Inflammatory macrophage (primary cell): Measurements from ENCODE around the gene LIPC.

Experiments used
- DNase-seq, 2 donors: peaks; one replicate each; pipeline ENCODE4 v3.0.0-alpha.2; 2020 to 2022

Gene LIPC

DNA sequence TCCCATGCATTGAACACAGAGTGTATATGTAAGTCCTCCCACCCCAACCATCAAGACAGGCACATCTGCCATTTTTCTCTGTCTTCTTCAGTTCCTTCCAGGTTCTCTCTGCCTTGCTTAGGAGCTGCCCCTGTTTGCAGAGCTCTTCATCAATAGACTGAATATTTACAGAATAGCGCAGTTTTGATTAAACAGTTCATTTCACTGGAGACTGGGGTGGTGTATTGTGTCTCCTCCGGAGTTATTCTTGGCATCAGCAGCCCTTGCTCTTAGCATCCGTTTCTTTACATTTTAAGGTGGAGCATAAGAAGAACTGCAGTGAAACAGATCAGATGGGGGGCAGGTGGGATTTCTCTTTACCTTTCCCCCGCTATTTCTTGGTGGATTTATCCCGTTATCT lies 87.7 kb downstream of the LIPC start:
- no peak for DNase-seq

DNA sequence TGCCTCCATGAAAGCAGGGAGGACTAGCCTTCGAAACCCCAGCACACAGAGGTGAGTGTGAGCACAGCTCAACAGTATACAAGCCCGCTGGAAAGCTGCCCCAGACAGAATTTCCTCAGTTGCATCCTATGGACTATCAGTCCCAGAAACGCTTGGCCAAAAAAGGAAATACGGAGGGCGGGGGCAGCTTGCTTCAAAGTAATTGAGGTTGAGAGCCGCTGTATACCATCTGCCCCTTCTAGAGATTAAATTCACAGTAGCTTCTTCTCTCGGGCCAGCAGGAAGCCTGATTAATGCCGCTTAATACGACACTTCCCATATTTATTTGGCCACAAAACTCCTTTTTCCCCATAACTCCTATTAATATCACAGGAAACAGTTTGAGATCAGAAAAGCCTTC lies 88.7 kb downstream of the LIPC start:
- DNase-seq: peak; percentile 40 to 44

DNA sequence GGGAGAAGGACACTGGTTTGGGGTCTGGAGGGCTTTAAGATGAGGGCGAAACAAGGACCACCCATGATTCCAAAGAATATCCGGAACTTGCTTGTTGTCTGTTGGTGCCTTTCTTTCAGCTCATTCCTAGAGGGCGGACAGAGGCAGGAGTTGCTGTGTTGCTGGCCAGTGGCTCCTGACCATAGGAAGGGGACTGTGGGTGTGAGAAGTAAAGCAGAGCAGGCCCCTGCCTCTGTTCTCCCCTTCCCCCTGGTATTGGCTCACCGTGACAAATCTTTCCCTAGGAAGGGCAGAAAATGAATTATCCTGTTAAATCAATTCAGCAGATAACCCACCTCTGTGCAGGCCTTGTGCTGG lies 89.1 kb downstream of the LIPC start:
- no peak for DNase-seq

DNA sequence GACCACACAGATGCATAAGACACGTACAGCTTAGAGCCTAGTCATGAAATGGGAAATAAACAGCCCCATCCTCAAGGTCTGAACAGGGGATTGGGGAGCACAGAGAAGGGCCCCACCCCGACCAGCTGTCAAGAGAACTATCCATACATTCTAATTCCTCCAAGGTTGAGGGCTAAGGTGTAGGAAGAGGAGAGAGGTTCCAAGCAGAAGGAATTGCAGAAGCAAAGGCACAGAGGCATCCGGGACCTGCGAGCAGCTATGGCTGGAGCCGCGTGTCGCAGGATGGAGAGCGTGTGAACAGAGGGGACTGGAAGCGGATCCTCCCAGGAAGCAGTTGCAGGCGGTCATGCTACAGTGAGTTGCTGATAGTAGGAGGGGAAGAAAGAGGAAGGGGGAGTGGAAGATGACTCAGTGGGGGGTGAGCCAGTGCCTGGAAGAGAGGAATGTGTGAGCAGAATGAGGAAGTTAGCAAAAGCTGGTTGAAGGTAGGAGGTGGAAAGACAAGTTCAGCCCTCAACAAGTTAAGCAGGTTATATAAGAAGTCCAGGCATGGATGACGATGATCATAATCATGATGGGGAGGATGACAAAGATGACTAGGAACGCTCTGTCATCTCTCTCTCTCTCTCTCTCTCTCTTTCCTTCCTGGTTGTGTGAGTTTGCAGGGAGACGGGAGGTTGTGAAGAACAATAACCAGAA lies 89.7 kb downstream of the LIPC start:
- DNase-seq: peak; percentile 93 to 94

DNA sequence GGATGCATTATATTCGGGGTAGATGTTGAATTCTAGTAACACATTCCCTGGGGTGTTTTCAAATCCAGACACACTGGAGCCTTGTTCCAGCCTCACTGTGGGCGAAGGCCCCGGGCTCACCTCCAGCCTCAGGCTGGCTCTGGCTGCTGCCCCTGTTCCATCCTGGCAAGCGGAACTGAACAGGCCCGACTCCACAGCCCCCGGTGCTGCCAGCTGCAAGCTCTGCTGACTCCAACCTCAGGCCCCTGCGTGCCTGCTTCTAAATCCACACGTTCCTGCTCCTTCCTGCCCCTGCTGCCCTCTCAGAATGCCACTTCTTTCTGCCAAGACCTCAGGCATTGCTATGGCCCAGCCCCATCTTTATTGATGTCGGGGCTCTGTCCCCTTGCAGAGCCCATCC lies 90.6 kb downstream of the LIPC start:
- DNase-seq: no peak

DNA sequence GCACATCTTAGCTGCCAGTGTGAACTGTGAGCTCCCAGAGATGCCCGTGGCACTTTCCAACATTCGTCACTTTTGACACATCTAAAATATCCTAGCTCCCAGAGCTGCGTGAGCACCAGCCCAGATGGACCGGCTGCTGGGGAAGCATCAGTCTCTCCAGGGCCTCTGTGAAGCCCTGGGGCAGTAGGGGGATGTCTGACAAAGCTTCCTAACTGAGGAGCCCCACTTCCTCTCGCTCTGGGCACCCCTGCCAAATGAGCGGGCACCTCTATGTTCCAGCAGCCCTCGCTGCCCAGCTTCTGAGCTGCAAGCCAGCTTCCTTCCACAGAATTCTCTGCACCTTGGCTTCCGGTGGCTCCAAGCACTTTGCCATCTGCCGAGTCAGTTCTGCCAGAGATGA lies 91.1 kb downstream of the LIPC start:
- no peak for DNase-seq

DNA sequence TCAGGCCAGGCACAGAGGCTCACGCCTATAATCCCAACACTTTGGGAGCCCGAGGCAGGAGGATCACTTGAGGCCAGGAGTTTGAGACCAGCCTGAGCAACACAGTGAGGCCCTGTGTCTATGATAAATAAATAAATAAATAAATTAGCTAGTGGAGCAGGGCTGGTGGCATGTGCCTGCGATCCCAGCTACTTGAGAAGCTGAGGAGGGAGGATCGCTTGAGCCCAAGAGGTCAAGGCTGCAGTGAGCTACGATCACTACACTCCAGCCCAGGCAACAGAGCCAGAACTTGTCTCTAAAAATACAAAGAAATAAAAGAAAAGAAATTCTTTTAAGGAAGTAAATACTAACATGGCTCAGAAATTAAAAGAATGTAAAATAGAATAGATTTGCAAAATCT lies 91.8 kb downstream of the LIPC start:
- no peak for DNase-seq

DNA sequence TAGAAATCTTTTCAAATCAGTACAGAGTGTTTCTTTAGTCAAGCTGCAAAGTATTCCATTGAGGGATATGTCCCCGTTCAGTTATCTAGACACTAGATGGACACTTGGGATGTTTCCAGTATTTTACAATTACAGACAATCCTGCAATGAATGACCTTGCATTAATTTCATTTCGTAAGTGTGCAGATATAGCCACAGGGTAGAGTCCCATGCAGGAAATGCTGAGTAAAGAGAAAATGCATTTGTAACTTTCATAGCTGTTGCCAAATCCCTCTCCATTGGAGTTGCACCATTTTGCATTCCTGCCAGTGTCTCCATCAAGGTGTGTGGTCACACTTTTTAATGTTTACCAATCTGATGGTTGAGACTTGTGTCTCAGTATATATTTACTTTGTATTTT lies 92.5 kb downstream of the LIPC start:
- DNase-seq: peak; percentile 70 to 92

DNA sequence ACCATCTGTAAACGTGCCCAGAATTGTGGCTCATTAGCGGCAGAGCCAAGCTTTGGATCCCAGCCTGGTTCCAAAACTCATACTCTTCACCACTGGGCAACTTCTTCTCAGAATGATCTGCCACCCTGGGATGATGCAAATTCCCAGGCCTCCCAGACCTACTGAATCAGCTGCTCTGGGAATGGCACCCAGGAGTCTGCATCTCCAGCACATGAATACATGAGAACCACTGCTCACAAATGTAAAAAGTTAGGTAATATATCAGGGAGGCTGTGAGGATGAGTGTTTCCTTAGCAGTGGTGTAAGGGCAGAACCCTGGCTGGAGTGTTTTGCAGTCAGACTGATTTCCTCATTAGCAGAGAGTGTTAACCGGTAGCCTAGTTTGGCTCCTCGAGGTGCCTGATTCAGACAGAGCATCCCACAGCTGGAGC lies 94.2 kb downstream of the LIPC start:
- peak; percentile 91 to 92 for DNase-seq

DNA sequence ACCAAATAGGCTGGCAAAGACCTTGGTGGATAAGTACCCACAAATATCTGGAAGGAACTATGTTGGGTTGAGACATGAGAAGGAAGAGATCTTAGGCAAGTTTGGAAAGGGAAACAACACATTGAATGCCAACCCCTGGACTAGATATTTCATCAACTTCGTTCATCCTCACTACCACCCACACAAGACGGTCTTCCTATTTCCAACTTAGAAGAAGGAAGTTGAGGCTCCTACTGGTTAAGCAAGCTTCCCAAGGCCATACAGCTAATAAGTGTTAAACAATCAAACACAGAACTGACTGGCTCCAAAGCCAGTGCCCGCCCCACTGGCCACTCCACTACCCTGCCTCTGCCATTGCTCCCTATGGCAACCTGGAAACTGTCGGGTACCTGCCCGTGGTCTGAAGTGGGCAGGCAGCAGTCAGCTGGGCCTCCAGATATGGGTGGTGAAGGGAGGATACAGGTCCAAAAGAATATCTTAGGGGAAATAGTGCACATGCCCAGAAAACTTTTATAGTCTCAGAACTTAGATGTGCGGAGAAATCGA lies 94.9 kb downstream of the LIPC start:
- DNase-seq: peak; percentile 96 to 99

DNA sequence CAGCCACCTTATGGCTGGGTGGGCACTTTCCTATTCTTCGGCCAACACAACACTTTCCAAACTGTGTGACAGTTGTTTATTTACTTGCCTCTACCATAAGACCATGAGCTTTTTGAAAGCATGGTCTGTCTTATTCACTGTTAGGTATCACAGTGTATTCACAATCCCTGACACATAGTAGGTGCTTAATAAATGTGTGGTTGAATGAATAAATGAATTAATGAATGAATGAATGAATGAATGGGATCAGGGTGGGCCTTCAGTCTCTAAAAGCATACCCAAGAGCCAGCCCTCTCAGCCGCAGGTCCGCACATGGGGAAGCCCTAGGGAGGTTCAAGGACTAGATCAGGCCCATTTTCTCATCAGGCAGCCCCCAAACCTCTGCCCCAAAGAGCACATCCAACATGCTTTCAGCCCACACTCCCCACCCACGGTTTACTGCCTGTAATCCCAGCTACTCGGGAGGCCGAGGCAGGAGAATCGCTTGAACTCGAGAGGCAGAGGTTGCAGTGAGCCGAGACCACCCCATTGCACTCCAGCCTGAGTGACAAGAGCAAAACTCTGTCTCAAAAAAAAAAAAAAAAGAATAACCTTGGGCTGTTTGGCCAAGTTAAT lies 95.9 kb downstream of the LIPC start:
- DNase-seq: no peak

DNA sequence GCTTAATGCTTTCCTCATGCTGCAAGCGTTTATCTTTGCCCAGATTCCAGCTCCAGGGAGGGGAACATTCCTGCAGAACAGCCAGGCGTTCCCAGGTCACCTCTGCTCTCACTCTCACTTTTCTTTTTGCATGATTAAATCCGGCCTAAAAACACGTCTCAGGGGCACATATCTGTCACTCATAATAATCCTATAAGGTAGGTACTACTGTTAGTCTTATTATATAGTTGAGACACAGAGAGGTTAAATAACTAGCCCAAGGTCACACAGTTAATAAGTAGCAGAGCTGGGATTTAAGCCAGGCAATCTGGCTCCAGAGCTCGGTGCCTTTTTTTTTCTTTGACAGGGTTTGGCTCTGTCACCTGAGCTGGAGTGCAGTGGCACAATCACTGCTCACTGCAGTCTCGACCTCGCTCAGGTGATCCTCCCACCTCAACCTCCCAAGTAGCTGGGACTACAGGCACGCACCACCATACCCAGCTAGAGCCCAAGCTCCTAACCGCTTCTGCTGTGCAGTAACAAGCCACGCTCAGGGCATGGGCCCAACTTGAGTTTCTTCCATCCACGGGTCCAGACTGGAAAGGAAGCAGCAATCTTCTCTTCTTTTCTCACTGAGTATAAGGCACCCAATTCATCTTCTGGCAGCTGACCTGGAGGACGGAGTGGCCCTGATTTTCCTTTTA lies 96.5 kb downstream of the LIPC start:
- DNase-seq: no peak

DNA sequence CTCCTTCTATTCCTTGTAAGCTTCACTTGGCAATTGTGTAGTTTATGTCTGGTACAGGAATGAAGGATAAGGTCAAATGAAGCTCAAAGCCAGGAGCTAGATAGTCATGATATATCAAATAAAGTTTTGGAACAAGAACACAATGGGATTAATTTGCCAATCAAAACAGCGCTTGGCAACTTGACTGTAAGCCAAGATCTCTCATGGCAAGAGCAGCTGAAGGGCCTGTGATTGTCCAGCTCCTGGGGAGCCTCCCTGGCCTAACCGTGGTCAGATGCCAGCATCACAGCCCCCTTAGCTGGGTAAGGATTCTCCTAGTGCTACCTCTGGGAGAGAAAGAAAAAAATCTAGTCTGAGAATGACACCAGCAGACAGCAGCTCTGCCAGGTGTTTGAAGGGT lies 97.2 kb downstream of the LIPC start:
- DNase-seq: no peak

DNA sequence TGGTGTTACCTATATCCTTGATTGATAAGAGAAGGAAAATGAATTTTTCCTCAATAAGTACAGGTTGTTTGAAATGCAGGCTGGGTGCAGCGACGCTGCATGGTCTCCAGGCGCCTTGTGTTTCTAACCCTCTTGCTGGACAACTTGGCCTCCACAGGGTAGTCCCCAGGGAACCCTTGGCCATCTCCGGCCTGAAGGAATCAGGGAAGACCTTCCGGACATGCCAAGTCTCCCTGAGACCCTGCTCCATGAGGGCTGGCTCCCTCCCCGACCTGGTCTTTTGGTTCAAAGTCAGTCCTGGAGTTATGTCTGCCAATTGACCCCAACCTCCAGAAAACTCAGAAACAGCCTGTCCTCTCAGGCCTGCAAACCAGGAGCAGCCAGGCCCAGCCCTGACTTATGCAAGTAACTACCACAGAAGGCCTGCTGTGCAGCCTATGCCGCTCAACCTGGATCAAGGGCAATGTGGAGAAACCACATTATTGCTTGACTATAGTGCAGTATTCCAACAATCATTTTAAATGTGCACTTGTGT lies 98.3 kb downstream of the LIPC start:
- no peak for DNase-seq

DNA sequence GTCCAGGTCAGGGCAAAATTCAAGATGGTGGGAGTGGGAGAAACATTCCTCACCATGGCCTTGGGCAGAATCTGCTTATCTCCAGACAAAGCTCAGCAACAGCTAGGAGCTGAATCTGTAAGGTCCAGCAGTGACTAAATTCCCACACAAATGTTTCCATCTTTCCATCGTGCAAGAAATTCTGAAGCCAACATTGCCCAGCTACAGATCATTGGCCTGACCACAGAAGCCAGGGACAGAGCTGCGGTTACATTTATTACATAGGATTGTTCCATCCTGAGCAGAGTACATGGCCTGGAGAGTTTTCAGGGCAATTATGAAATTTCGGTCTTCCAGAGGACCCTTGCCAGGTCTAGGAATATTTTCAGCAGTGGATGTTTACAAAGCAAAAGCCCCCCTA lies 100.3 kb downstream of the LIPC start:
- DNase-seq: no peak

DNA sequence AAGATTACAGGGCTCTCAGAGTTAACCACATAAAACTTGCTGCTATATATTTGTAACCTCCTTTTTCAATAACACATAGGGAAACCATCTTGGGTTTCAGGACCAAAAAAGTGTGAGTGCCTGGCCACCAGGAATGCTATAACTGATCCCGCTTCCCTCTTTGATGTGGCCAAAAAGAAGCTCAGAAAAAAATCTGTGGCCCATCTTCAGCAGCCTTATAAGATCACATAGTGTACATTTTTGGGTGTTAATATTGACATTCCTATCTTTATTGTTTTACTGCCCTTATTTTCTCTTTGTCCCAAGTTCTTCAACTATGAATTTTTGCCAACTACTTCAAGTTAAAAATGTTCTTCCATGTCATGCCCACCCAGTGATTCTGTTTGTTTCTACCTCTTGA lies 102.8 kb downstream of the LIPC start:
- no peak for DNase-seq

DNA sequence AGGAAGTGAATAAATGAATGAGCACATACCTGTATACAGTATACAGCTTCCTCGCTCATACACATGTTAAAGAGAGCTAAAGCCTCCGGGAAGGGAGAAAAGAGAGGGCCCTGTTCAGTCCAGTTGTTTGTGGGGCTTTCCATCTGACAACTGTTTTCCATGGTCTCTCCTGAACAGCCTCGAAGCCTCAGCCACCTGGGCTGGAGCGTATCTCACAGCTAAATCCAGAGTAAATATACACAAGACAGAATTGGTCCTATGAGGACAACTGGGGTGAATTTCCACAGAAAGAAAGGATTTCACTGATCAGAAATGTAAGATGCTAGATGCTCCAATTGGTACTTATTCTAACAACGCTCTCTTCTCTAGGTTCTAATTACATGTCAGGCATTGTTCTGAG lies 103.5 kb downstream of the LIPC start:
- DNase-seq: no peak

DNA sequence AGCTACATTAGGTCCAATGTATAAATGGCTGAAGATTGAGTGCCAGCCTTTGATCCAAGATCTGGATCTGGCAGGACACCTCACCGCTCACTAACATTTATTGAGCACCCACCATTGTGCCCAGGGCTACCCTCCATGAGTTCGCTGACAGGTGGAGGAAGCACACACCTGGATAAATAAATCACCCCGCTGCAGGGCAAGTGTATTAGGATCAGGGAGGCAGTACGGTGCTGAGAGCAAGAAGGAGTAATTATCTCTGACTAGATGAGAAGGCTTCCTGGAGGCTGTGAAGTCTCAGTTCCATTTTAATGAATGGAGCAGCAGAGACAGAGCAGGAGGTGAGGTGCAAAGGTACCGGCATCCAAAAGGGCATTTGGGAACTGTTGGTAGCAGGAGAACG lies 104.1 kb downstream of the LIPC start:
- no peak for DNase-seq

DNA sequence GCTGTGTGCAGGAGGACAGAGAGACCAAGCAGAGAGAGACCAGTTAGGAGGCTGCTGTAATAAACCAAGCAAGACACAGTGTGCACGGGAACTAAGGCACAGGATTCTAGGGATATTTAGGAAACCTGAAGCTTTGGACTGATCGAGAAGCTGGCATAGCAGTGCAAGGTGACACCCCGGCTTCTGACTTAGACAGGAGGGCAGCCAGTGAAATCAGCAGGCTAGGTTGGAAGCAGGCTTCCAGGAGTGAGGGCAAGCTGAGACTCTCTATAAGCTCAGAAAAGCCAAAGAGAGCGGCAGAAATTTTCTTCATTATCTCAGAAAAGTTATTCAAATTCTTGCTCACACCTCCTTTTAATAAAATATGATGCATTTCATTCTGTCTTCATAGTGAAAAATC lies 104.6 kb downstream of the LIPC start:
- DNase-seq: no peak

DNA sequence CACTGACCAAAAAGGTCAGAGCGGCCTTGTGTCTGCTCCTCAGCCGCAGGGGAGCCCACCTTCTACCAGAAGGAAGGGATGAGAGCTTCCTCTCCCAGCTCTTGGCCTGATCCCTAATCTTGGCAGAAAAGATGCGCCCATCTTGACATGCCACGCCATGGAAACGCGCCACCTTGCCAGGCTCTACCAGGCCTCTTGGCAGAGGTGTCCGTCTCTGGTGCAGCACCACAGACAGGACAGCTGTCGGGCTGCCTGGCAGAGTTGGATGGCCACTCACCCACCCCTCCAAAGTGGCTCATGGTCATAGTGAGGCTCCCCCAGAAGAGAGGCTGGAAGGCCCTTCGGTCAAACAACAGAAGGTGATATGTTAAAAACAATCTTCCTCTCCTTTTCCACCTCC lies 105.2 kb downstream of the LIPC start:
- DNase-seq: no peak

DNA sequence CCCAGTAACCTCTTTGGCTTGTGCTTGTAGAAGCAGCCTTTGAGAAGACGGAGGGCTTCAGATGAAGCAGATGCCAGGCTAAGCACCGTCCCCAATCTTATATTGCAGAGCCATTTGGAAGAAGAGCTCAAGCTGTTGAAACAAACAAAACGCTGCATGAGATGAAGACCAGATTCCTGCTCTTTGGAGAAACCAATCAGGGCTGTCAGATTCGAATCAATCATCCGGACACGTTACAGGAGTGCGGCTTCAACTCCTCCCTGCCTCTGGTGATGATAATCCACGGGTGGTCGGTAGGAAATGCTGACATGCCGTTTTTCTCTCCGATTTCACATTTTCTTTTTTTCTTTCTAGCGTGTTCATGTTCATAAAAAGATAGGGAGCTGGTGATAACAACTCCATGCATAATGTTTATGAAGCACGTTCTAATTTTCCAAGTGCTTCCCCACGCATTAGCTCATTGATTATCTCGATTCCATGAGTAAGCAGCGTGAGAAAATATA lies 106.5 kb downstream of the LIPC start:
- no peak for DNase-seq

DNA sequence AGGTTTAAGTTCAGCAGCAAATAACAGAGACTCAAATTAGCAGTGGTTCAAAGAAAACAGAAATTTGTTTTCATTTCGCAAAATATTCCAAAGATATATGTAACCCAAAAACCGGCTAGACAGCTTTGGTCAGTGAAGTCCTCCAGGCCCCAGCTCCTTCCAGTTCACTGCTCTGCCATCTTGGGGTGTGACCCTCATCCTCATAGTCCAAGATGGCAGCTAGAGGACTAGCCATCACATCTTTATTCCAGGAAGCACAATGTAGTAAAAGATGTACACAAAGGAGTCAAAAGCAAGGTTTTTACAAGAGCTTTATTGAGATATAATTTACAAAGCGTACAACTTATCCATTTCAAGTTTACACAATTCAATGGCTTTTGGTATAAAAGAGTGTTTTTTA lies 107.1 kb downstream of the LIPC start:
- DNase-seq: no peak

DNA sequence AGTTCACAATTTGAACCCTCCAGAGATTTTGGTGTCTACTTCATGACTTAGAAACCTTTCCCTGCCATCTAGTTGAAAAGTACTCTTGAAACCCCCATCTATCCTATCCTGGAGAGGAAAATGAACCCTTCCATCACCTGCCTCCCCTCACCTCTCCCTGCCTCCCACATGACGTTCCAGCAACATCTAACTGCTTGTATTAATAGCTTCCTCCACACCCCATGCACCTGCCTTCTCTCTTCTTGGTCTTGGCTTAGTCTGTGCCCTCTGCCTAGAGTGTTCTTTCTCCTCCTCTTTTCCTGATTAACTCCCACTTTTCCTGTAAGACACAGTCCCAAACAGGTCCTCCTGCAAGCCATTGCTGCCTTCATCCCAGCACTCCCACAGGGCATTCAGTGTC lies 107.8 kb downstream of the LIPC start:
- no peak for DNase-seq
